ENCODE results near the gene REPS1.

GRCh38 chr6:138914701-138915100, 73.4 kb downstream of the REPS1 start:
- TF ChIP-seq CTCF (IDR thresholded peaks at IDR 0.05; ENCODE audit: low read depth, low read length, poor library complexity, severe bottlenecking) (no peak), EZH2phosphoT487 (IDR thresholded peaks at IDR 0.05; ENCODE audit: borderline replicate concordance, low read length) (no peak)

Data from DOHH2 (cell line).